WERI-Rb-1 (cell line): ENCODE data around the gene SEC62.
A peak's percentile ranks its signal among the peaks of the same experiment; 100 is the strongest.

Experiments used
- DNase-seq: peaks from one replicate; pipeline ENCODE4 v3.0.0-alpha.2; 2020
- H3K27ac ChIP-seq: fragments of 250-450 bp; sonication (Bioruptor Pico); 2 replicates; pipeline ENCODE4 v1.5.1; 2020; ENCODE audit warnings: mild to moderate bottlenecking, moderate library complexity
- H3K27me3 ChIP-seq: fragments of 250-450 bp; sonication (Bioruptor Pico); 2 replicates; pipeline ENCODE4 v1.5.1; 2021; ENCODE audit warnings: mild to moderate bottlenecking, low read depth, moderate library complexity; ENCODE audit not compliant: insufficient read depth, severe bottlenecking
- H3K36me3 ChIP-seq: fragments of 250-450 bp; sonication (Bioruptor Pico); 2 replicates; pipeline ENCODE4 v1.5.1; 2020; ENCODE audit warnings: mild to moderate bottlenecking, moderate library complexity
- H3K4me3 ChIP-seq: 2 replicates; pipeline ENCODE4 v1.5.1; 2011; ENCODE audit warnings: low read depth, mild to moderate bottlenecking, control low read depth, low read length
- H3K9me3 ChIP-seq: fragments of 250-450 bp; sonication (Bioruptor Pico); 2 replicates; pipeline ENCODE4 v1.5.1; 2021; ENCODE audit warnings: mild to moderate bottlenecking, moderate library complexity; ENCODE audit not compliant: severe bottlenecking
- TF ChIP-seq, protein P1 (sequence below): IDR thresholded peaks from 2 replicates; pipeline ENCODE4 v1.5.1; 2011; ENCODE audit warnings: low read depth, mild to moderate bottlenecking, control low read depth, inconsistent platforms, low read length

Gene SEC62

DNA sequence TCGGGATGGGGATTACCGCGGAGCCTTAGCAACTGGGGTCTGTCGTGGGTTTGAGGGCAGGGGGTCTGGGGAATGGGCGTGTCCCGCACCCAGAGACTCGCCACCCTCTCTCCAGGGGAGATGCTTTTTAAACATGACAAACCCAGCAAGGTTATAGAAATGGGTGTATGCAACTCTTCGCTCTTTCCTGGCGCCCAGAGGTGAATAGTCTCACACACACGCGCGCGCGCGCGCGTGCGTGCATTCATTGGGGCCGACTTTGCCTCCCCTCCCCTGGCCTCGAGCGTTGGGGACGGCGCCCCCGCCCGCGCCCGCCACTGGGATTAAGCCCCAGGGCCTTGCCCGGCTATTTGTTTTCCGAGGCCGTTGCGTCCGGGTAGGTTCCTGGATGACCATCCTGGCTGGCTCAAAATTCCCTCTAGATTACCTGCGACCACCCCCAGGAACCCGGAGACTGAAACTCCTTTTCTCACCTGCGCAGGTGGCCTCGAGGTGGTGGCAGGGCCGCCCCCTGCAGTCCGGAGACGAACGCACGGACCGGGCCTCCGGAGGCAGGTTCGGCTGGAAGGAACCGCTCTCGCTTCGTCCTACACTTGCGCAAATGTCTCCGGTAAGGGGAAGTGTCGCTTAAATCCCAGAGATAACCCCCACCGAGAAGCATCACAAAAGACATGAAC is 72.0 kb downstream of the SEC62 start:
- TF ChIP-seq, protein P1, sequence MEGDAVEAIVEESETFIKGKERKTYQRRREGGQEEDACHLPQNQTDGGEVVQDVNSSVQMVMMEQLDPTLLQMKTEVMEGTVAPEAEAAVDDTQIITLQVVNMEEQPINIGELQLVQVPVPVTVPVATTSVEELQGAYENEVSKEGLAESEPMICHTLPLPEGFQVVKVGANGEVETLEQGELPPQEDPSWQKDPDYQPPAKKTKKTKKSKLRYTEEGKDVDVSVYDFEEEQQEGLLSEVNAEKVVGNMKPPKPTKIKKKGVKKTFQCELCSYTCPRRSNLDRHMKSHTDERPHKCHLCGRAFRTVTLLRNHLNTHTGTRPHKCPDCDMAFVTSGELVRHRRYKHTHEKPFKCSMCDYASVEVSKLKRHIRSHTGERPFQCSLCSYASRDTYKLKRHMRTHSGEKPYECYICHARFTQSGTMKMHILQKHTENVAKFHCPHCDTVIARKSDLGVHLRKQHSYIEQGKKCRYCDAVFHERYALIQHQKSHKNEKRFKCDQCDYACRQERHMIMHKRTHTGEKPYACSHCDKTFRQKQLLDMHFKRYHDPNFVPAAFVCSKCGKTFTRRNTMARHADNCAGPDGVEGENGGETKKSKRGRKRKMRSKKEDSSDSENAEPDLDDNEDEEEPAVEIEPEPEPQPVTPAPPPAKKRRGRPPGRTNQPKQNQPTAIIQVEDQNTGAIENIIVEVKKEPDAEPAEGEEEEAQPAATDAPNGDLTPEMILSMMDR = peak; percentile 55
- Histone ChIP-seq H3K27ac (no peak overlapping the region; the same call in 1 of the 2 replicates), H3K4me3 (peak overlapping the region; percentile 77), H3K9me3 (no peaks in the 10 kb centered on the region), H3K36me3 (no peaks in the 10 kb centered on the region; the same call in 1 of the 2 replicates), H3K27me3 (no peaks in the 10 kb centered on the region)
- peak; percentile 52 for DNase-seq

DNA sequence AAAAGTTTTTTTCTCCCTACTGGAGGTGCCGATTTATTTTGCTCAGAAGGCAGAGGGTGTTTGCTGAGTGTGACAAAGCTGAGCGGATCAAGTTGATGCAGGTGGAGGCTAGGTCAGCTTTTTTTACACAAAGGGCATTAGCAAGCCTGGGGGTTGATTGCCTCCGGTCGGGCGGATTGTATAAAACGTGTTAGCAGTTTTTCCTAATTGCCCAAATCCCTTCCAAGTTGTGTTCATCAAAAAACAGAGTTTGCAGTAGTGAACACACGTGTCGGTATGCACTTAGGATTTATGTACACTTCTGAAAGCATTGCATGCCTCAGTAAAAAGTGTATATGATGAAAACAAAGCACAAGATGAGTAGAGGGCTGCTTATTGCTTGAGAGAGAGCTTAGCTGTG is 73.8 kb downstream of the SEC62 start:
- H3K4me3 ChIP-seq = peak overlapping the region; percentile 21
- DNase-seq = peak; percentile 43
- no peaks in the 10 kb centered on the region; the same call in 1 of the 2 replicates for H3K36me3 ChIP-seq
- peak overlapping the region; percentile 2 for H3K27ac ChIP-seq
- H3K27me3 ChIP-seq = no peaks in the 10 kb centered on the region
- H3K9me3 ChIP-seq = no peaks in the 10 kb centered on the region
- TF ChIP-seq, protein P1 = no peak

DNA sequence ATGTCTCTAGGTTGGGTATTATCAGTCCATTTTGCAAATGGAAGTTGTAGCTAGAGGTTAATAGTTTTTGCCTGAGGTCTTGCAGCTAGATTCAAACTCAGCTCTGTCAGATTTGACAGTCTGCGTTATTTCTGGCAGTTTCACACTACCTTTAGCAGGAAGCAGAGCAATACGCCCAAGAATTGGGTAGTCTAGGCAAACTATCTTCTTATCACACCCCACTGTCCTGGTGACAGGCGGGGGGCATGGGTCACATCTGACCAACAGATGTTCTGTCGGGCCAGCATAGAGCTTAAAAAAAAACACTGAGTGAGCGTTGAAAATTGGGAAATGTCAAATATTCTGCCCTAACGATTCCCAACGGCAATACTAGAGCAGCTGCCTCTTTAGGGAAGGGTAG is 76.9 kb downstream of the SEC62 start:
- no peaks in the 10 kb centered on the region for H3K27me3 ChIP-seq
- TF ChIP-seq, protein P1 = no peak
- no peaks in the 10 kb centered on the region for H3K36me3 ChIP-seq
- no peak overlapping the region for H3K27ac ChIP-seq
- DNase-seq = no peak
- no peak overlapping the region for H3K4me3 ChIP-seq
- H3K9me3 ChIP-seq = no peaks in the 10 kb centered on the region

DNA sequence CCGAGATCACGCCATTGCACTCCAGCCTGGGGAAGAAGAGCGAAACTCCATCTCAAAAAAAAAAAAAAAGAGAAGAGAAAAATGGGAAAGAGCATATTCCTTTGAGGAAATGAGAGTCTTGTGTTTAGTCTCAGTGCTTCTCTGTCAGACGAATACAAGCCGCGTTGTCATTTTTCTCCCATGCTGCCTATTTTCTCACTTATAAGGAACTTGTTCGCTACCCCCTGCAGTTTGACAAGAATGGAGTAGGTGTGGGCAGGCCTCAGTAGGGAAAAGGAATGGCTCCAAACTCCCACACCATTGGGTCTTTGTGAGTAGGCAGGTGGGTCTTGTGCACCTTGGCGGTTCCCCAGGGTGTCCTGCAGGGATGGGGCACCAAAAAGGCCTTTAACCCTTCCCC is 77.7 kb downstream of the SEC62 start:
- Histone ChIP-seq H3K27ac (no peak overlapping the region), H3K27me3 (no peaks in the 10 kb centered on the region), H3K4me3 (no peak overlapping the region), H3K9me3 (no peaks in the 10 kb centered on the region), H3K36me3 (no peaks in the 10 kb centered on the region)
- no peak for DNase-seq
- TF ChIP-seq, protein P1 = no peak

DNA sequence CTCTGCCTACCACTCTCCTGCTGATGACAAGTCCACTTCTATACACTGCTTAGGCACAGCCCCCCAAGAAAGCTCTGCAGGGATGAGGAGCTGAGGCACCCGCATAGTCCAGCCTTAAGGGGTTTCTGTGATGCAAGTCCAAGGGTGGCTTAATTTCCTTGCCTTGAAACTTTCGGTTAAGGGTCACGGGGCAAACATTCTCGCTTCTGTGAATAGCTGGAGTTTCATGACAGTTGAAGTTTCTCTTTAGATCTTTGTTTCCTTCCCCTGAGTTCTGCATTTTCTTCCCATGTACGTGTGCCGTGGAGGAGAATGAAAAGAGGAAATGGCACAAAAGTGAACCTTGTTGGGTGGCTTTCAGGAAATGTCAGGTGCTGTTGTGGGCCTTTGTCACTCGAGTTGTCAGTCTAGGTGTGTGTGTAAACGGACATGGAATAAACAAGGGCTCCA is 78.2 kb downstream of the SEC62 start:
- Histone ChIP-seq H3K27me3 (no peaks in the 10 kb centered on the region), H3K4me3 (no peak overlapping the region), H3K27ac (no peak overlapping the region), H3K9me3 (no peaks in the 10 kb centered on the region), H3K36me3 (no peaks in the 10 kb centered on the region)
- TF ChIP-seq, protein P1 = no peak
- no peak for DNase-seq
